ENCODE results near the gene STXBP1.
A peak's percentile ranks its signal among the peaks of the same experiment; 100 is the strongest.
"Not testable (repeated sequence)": the region's sequence is repeated elsewhere in the genome, so short reads cannot be mapped to it uniquely, and the experiment has no call there.

The STXBP1 gene

DNA sequence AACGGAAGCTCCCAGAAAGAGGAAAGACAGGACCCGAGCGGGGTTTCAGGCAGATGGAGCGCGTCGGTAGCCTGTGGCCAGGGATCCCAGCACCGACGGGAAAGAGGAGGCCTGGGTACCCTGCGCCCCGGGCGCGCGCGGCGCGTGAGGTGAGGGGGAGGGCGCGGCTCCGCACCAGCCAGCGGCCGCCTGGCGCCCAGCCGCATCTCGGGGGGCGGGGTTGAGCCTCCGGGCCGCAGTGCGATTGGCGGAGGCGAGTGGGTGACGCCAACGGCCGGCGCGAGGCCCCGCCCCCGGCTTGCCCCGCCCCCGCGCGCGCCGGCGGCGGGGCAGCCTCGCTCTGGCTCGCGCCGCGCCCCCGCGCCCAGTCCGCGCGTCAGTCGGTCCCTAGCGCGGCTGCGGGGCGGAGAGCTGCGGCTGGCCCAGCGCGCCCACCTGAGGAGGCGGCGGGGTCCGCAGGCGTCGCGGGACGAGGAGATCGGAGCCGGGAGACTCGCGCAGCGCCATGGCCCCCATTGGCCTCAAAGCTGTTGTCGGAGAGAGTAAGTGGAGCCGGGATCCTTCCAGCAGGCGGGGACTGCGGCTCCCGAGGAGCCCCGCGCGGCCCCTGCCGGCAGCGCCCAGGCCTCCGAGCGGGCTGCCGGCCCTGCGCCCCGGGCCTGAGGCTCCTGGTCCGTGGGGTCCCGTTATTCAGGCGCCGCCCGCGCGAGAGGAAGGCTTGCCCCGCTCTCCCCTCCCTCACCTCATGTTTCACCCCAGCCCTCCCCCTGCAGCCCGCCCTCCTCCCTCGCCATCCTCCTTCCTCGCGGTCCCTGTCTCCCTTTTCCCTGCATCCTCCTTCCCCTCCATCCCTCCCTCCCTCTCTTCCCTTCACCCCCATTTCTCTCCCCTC, at the start of gene STXBP1:
TSS of gene STXBP1 (plus strand) at position 379 of the 892 bp plus-strand sequence. CDS start at position 506, 127 bp downstream.
- DNase-seq = peak; percentile 42 to 59

DNA sequence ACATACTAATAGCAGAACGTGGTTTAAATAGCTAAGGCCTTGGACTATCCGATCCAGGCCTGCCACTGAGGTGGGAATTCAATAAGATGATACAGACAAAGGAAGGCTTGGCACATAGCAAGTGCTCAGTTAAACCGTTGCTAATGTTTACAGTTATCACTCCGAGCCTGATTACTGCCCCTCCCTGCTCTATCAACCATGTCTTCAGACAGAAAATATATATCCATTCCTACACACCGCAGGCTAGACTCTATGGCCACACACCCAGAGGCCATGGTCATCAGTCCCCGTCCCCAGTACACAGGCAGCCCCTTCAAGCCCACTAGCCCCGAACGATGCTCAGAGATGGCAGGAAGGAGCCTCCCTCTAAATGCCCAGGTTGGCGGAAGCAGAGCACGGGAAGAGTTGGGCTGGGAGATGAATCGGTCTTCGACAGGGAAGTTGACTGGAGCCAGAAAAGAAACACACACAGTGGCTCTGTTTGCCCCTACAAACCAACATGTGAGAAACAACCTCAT, 49.7 kb upstream of the STXBP1 start:
- DNase-seq = no peak

DNA sequence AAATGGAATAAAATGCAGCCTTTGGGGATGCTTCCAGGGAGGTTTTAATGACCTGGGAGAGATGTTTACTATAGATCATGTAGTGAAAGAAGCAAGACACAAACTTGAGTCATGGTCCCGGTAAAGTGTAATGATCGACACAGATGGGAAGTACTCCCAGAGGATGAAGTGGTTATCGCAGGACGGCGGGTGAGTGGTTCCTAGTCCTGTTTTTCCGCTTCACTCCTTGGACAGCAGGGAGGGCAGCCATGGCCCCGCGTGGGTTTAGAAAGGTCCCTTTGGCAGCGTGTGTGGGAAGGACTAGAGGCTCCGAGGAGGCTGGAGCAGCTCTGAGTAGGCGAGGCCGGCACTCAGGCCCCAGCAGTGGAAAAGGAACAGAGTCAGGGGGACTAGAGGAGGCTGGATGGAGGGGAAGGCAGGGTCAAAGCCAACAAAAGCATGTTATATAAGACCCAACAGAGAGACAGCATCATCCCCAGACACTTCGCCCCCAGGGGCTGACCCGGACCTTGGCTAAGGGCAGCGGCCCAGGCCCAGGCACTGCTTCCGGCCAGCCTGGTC, 49.2 kb upstream of the STXBP1 start:
- no peak for DNase-seq

DNA sequence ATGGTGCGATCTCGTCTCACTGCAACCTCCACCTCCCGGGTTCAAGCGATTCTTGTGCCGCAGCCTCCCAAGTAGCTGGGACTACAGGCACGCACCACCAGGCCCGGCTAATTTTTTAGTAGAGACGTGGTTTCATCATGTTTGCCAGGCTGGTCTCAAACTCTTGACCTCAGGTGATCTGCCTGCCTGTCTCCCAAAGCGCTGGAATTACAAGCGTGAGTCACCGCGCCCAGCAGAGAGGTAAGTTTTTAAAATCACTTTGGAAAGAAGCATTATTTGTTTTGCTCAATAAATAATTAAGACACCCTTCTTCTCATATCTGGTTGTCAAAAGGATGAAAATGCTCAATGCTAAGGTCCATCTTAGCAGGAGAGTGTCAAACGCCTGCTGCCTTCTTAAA, 48.5 kb upstream of the STXBP1 start:
- no peak for DNase-seq

DNA sequence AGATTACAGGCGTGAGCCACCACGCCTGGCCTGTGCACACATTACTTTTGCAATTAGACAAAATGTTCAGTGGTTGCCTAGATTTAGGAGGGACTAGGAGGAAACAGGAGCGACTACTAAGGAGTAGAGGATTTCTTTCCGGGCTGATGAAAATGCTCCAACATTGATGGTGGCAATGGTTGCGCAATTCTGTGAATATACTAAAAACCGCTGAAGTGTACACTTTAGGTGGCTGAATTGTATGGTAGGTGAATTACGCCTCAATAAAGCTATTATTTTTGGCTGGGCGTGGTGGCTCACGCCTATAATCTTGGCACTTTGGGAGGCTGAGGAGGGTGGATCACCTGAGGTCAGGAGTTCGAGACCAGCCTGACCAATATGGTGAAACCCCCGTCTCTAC, 46.8 kb upstream of the STXBP1 start:
- no peak for DNase-seq

DNA sequence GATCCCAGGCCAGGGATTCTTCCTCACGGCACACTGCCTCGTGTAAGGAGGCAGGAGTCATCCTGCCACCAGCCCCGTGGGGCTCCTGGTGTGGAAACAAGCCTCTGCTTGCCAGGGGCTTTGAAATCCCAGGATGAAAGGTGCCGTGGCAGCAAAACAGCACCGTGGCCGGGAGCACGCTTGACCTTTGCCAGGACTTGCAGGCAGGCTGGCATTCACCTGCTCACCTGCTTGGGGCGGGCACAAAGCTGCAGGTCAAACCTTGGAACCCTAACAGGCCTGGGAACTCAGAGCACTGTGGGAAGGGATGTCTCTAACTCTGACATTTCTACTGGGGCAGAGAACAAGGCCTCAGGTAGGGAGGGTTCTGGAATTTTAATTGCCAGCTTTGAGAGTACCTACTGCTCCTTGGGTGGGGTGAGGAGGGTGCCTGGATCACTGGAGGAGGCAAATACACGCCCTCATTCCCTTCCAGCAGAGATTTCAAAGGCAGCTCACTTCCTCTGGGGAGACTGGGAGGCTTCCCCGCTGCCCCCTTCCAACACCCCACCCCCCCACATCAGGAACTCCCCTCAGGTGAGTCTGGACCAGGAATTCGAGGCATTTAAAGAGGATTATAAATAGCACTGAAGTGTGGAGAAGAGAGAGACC, 45.6 kb upstream of the STXBP1 start:
- no peak for DNase-seq

DNA sequence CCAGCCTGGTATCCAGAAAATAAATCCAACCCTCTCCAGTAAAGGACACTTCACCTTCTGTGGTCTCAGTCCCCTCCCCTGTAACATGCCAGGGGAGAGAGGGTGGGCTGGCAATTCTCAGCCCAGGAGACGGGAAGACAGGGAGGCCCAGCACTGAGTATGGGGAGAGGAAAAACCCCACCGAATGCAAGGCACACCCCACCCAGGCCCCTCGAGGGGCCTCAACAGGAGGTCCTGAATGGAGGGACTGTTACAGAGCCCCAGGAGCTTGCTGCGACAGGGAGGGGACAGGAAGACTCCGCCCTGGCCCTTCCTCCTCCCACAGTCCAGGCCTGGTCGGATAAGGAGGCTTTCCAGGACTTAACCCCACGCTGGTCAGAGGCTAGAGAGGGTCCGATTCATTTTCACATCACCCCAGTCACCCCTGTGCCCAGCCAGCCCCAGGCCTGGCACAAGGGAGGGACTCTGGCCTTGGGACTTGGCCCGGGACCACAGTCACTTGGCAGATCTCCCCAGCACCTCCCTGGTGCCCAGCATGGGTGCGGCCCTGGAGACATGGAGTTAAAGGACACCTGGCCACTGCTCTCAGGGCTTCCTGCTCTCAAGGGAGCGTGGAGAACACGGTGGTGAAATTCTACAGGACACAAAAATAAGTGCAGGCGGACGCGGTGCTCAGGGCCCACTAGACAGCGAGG, 44.9 kb upstream of the STXBP1 start:
- no peak for DNase-seq

DNA sequence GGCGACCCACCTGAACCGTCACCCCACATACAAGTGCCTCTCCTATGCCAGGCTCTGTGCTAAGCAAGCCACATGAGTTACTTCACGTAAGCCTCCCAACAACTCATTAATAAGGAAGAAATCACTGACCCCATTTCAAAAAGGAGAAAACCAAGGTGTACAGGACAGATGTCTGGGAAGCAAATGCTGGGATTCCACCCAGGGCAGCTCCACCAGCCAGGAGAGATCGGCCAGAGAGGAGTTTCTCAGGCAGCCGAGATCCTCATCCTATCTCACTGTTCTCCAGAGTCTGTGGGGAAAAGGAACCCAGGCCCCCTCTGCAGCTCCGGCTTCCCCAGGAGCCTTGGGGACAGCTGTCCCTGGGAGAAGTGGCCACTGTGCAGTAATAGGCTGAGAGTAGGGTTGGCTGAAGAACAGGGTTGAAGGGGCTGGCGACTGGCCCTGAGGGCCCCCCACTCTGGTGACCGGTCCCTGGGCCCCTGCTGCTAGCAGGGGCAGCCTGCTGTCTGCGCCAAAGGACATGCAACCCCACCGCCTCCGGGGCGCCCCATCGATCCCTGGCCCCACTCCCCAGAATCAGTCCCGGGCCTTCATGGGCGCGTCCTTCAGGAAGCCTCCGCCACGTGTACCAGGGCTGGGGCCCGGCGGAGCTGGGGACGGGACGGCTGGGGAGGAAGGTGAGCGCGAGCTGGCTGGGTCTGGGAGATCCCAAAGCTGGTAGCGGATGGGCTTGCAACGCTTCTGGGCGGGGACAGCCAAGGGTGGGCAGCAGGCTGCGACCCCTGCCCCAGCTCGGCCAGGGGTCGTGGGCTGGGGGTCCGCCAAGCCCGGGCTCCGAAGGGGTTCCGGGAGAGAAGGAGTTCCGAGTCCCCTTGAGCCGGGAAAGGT, 44.1 kb upstream of the STXBP1 start:
- DNase-seq = no peak

DNA sequence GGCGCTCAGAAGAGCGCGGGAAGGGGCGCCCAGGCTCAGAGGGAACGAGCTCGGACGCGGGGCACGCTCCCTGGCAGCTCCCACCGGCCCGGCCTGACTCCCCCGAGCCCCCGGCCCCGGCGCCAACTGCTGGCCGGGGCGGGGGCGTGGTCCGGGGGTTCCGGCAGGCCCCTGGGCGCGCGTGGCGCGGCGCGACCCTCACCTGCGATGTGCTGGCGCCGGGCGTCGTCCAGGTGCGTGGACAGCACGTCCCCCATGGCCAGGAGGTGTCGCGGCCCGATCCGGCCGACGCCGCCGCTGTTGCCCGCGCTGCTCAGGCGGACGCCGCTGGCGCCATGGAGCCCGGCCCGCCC, 43.5 kb upstream of the STXBP1 start:
- DNase-seq = no peak

DNA sequence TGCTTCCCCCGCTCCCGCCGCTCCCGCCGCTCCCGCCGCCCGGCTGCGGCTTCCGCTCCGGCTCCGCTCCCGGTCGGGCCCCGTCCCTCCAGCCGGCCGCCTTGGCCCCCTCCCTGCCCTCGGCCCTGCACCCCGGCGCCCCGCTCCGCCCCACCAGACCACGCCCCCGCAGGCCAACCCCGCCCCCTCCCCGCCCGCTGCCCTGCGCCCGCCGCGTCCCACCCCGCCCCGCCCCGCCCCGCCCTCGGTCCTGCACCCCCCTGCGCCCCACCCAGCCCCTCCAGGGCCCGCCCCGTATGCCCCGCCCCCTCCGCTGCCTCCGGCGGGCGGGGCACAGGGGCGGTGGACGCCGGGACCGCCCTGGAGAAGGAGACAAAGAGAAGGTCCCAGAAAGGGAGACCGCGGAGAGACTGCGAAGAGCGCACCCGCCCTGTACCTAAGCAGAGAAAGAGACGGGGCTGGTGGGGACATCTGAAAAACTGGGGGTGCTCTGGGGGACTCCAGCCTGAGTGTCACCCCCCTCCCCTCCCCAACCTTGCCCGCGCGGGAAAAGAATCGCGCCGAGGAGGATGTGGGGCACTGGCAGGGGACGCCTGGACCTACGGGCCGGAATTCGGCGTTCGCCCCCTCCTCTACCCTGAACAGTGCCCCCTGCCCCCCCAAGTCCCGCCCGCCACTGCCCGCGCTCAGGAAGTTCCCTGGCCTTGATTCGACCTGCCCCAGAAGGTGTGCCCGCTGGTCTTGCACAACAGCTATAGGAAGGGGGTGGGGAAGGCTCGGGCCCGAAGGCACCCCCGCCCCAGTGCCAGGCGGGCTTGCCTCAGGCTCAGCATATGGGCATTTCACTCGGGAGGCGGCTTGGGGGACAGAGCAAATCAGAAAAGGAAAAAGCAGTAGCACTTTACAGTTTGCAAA, 42.8 kb upstream of the STXBP1 start:
- peak in 1 of 2 experiments; percentile 69 for DNase-seq

DNA sequence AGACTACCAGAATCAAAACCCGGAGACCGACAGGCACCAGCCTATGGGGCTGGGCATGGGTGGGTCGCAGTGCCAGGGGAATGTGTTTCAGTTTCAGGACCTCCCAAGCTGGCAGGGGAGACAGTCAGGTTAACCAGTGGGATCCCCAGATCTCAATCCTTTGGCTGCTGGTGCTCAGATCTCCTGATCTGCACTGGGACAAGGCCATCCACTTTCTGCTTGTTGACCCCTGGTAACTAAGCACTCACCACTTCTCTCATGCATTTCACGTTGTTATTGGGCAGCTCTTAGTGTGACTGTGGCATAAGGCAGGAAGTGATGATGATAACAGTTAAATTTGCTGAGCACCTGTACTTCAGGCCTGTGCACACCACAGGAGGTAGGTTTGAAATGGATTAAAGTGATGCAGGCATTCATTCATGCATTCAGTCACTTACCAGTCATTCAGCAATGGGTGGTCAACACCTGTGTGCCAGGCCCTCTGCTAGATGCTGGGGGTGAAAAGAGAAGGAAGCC, 42.1 kb upstream of the STXBP1 start:
- DNase-seq = no peak

DNA sequence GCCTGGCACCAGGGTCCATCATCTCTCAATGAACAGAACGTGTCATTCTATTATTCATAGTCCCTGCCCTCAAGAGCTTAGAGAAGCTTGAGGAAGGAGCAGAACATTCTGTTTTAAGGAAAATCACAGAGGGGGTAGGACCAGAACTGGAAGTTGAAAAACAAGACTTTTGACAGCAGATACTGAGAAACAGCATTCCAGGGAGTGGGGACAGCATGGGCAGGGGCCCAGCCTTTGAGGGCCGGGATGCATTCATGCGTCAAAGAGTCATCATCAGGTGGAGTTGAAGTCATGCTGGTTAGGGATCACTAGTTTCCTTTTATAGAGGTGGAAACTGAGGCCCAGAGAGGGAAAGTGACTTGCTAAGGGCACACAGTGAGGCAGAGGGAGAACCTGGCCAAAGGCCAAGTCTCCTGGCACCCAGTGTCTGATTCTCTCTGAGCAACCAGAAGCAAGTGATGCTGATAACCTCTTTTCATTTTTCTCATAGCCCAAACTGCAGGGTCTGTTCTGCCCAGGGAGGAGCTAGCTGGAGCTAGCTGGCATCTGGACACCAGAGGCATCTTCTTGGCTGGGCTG, 41.5 kb upstream of the STXBP1 start:
- no peak for DNase-seq

DNA sequence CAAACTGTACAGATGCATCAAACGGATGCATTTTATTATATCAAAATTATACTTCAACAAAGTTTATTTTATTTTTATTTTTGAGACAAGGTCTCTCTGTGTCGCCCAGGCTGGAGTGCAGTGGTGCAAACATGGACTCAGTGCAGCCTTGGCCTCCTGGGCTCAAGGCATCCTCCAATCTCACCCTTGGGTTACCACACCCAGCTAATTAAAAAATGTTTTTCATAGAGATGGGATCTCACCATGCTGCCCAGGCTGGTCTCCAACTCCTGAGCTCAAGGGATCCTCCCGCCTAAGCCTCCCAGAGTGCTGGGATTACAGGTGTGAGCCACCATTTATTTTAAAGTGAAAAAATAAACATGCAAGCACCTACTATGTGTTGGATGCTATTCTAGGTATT, 40.1 kb upstream of the STXBP1 start:
- no peak for DNase-seq

DNA sequence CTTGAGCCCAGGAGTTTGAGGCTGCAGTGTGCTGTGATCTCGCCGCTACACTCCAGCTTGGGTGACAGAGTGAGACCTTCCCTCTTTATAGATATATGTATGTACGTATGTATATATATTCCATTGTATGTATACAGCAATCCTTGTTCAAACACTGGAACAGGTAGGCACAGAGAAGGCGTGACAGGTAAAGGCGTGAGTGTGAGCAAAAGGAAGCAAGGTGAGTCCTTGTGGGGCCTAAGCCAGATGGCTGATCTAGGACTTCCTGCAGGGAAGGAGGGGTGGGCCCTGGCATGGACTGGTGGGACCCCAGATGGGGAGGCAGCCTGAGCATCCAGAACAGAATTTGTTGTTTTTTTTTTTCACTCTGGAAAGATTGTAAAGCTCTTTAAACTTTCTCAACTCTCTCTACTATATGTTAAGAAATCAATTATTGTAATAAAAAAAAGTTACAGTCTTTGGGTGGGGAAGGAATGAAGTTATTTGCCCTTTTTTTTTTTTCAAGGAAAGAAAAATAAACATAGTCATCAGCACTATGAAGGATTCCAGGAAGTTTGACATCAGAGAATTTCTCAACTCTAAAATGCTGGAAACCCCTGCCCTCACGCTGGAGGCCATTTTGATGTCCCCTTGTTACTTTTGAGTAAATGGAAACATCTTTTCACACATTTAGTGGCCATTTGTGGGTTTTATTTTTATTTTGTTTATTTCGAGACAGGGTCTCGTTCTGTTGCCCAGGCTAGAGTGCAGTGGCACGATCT, 38.9 kb upstream of the STXBP1 start:
- no peak for DNase-seq

DNA sequence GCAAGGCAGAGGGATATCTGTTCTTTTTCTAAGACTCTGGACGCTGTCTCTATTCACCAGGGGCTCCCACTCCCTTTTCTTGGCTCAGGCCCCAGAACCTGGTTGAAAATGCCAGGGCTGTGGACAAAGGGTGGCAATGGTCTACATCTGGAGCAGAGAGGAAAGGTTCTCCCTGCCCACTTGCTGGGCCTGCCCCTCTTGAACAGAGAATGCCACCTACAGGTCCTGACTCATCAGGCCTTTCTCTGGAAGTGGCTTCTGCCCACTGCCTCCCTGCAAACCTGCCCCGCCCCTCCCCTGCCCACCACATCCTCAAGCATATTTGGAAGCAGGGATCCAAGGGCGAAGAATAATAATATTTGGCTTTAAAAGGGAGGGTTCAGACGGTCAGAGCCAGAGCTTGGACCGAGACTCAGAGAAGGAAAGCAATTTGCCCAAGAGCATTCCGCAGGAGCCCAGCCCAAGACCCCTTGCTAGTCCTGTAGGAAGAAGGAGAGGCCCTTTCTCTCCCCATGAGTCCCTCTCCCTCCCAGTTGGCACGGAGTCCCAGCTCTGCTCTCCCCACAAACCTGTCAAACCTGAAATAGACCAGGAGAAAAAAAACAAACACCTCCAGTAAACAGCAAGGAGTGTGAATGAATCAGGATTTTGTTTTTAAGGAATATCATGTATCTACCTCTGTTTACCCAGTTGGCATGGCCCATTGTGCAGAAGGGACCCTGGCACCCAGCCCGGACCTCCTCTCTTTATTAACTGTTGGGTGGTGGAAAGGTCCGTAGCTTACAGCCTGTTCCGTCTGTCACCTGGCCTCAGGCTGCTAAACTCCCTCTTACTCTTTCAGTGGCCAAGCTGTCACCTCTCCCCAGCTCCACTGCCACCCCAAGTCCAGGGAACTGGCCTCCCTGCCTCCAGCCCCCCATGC, 37.7 kb upstream of the STXBP1 start:
- no peak for DNase-seq

DNA sequence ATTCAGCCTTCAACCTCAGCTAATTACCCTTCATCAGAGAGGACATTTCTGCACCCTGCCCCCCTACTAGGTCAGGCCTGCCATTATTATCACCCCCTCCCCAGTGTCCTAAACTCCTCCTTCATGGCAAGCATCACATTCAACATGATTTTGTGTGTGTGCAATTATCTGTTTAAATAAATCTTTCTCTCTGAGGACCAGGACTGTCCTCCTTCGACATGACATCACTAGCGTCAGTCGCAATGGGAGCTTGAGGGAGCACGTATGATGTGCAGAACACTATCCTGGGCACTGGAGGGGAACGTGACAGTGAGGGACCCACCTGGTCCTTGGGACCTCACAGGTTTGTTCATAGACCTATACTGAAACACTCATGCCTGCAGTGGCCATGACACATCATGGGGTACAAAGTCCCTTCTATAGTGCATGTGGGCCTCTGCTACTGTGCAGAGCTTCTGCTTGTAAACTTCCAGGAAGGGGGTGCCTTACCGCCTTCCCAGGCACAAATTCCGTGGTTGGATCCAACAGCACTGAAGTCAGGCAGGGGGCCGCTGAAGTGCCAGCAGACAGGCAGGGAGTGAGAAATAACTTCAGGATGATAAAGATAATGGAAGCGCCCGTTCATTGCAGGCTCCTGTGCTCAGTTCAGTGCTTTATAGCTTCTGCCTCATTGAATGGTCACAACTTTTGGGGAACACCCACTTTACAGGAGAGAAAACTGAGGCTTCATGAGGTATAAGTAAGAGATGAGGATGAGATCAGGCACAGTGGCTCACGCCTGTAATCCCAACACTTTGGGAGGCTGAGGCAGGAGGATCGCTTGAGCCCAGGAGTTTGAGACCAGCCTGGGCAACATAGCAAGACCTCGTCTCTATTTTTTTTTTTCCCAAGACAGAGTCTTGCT, 36.0 kb upstream of the STXBP1 start:
- DNase-seq = no peak

DNA sequence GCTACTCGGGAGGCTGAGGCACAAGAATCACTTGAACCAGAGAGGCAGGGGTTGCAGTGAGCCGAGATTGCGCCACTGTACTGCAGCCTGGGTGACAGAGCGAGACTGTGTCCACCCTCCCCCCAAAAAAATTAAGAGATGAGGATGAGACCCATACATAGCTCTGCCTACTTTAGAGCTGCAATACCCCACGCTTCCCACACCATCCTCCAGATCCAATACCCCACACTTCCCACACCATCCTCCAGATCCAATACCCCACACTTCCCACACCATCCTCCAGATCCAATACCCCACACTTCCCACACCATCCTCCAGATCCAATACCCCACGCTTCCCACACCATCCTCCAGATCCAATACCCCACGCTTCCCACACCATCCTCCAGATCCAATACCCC, 34.9 kb upstream of the STXBP1 start:
- DNase-seq = not testable (repeated sequence)

DNA sequence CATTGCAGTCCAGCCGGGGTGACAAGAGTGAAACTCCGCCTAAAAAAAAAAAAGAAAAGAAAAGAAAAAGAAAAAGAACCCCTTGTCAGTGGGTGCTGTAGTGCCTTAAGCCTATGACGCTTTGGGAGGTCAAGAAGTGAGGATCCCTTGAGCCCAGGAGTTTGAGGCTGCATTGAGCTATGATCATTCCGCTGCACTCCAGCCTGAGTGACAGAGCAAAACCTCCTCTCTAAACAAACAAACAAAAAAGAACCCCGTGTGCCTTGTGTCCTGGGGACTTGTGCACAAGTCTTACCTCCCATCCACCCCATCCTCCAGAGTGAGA, 33.5 kb upstream of the STXBP1 start:
- DNase-seq = no peak
